GM12875 (cell line): ENCODE measurements around the gene MLLT6.
A peak's percentile ranks its signal among the peaks of the same experiment; 100 is the strongest.

ENCODE experiments used
- H3K4me3 ChIP-seq: one replicate; pipeline ENCODE4 v1.5.1; 2011; ENCODE audit warnings: low read depth, low read length, control low read depth
- TF ChIP-seq, protein P1 (sequence below): IDR thresholded peaks from 2 replicates; pipeline ENCODE4 v1.5.1; 2011; ENCODE audit warnings: low read depth, mild to moderate bottlenecking, control low read depth, inconsistent platforms, low read length, moderate library complexity, borderline replicate concordance; ENCODE audit not compliant: insufficient read depth

MLLT6 gene

DNA sequence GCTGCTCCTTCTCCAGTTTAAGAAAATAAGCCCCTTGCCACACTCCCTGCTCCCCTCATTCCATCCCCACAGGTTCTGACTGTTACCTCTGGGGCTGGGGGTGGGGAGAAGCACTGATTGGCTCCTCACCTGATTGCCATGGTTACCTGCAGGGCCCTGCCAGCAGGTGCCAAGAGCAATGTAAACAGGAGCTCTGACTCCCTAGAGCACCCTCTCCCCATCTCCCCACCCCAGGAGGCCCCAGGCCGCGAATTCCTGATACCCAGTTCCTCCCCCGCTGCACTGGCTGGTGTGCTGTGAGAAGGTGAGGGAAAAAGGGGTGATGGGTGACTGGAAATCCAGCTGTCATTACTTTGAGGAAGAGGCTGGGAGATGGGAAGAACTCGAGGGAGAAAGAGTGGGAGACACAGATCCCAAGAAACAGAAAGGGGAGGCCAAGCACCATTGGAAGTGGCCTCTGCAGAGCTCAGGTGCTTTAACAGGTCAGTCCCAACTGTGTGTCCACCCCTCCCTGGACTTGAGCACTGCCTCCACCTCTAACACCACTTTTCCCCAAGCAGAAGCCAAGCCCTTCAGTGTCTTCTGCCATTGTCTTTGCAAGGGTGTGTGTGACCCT lies 38.6 kb downstream of the MLLT6 start:
- no peak overlapping the region for H3K4me3 ChIP-seq
- TF ChIP-seq, protein P1, sequence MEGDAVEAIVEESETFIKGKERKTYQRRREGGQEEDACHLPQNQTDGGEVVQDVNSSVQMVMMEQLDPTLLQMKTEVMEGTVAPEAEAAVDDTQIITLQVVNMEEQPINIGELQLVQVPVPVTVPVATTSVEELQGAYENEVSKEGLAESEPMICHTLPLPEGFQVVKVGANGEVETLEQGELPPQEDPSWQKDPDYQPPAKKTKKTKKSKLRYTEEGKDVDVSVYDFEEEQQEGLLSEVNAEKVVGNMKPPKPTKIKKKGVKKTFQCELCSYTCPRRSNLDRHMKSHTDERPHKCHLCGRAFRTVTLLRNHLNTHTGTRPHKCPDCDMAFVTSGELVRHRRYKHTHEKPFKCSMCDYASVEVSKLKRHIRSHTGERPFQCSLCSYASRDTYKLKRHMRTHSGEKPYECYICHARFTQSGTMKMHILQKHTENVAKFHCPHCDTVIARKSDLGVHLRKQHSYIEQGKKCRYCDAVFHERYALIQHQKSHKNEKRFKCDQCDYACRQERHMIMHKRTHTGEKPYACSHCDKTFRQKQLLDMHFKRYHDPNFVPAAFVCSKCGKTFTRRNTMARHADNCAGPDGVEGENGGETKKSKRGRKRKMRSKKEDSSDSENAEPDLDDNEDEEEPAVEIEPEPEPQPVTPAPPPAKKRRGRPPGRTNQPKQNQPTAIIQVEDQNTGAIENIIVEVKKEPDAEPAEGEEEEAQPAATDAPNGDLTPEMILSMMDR = no peak

- no peak overlapping the region for H3K4me3 ChIP-seq
- TF ChIP-seq, protein P1 = no peak
Measured at GRCh38 chr17:38745545-38745944, 40.5 kb downstream of the MLLT6 start.

- no peak overlapping the region for H3K4me3 ChIP-seq
- TF ChIP-seq, protein P1 = no peak
Measured at GRCh38 chr17:38746004-38746848, 41.2 kb downstream of the MLLT6 start.

DNA sequence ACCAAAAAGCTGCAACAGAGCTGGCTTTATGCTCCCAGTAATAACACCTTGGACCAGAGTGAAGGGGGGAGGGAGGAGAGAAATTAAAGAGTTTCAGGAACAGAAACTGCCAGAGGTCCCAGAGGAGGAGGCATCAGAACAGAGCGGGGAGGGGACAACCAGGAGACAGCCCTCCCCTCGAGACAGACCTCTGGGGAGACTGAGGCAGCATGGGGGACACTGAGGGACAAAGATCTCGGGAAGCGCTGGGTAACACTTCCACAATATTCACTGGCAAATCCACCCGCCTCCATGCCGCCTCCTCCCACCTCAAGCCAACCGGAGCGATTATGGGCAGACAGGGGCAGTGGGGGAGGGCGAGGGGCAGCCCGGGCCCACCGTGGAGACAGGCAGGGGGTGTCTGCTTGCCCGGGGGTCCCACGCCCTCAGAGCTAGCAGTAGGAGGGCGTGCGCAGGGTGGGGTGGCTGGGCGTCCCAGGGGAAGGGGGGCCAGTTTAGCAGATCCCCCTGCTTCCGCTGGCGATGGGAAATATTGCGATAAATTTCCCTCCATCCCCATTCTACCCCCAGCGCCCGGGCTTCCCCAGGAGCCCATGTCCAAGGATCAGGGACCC lies 41.9 kb downstream of the MLLT6 start:
- TF ChIP-seq, protein P1 = no peak
- H3K4me3 ChIP-seq = peak overlapping the region; percentile 61

DNA sequence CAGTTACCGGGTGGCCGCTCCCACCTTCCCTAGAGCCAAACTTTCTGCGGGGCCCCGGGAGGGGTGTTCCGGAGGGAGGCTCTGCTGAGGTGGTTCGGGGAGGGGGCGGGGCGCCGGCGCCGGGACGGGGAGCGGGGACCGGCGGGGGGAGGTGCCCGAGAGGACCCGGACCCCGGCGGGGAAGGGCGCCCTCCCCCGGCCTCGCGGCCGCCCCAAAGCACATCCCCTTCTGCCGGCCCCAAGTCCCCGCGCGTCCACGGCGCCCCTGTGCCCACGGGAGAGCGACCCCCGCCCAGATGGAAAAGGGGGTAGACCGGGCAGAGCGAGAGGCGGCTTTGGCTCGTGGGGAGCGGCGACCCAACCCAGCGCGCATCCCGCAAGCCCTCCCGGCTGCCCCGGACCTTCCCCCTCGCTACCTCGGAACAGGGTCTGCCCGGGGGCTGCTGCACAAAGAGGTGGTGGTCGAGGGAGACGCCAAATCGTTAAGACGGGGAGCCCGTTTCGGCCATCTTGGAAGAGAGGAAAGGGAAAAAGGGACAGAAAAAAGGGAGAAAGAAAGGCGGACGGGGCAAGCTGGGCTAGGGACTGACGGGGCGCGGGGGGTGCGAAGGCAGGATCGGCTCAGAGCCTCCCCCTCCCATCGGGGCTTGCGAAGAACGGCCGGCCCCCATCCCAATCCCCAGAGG lies 42.5 kb downstream of the MLLT6 start:
- H3K4me3 ChIP-seq = peak overlapping the region; percentile 61
- TF ChIP-seq, protein P1 = peak; percentile 30; the same call in 1 of the 2 replicates

GRCh38 chr17:38748149-38748891 lies 43.2 kb downstream of the MLLT6 start, which contains the start of gene PCGF2:
PCGF2 (minus strand) TSS chr17:38748336; CDS start chr17:38740402, 7,934 bp downstream.
- TF ChIP-seq, protein P1 = no peak
- H3K4me3 ChIP-seq = peak within 1 kb of the TSS; percentile 61
